GM12878 (cell line): Measurements from ENCODE around the gene DICER1. TPM values are rescaled to one million over a fixed set of nuclear protein-coding genes. Genes with fewer than 3 reads are reported as not detected.

ENCODE experiments used
- ATAC-seq: fragments of 200-7000 bp; cut with Tn5 transposase; 3 replicates; pipeline ENCODE4 v1.9.1; 2020; ENCODE audit warnings: mild to moderate bottlenecking, moderate library complexity
- BruUV-seq: library from RNA; stranded (reverse); fragments of 400-500 nt; replicated peaks from 2 replicates; lab custom pipeline; 2021; lab: Mats Ljungman, UMichigan
- CTCF ChIA-PET: fragments of 300-600 bp; sonication (Branson Sonifier 250); formaldehyde crosslinking; extraction: SDS; loops from one replicate; lab custom pipeline; 2021; ENCODE audit warnings: inconsistent platforms; lab: Yijun Ruan, JAX
- POLR2A ChIA-PET: fragments of 350-600 bp; formaldehyde crosslinking; extraction: SDS; loops from one replicate; lab custom pipeline; 2021; ENCODE audit warnings: inconsistent platforms; lab: Charles Lee
- RAD21 ChIA-PET: fragments of 300-600 bp; sonication (Branson Sonifier 250); formaldehyde crosslinking; loops from one replicate; lab custom pipeline; 2023; ENCODE audit warnings: antibody characterized with exemption; ENCODE audit not compliant: unreplicated experiment; lab: Charles Lee
- SMC1A ChIA-PET: fragments of 300-600 bp; sonication (Branson Sonifier 250); formaldehyde crosslinking; loops from one replicate; lab custom pipeline; 2023; ENCODE audit not compliant: unreplicated experiment, uncharacterized antibody; lab: Charles Lee
- DNase-seq: peaks from one replicate; pipeline ENCODE4 v3.0.0-alpha.2; 2011; ENCODE audit warnings: low read depth, low spot score
- FAIRE-seq: peaks from 3 replicates; lab custom pipeline; 2011; peaks lifted over from hg19 to GRCh38; lab: Jason Lieb, UNC
- H2AFZ ChIP-seq: 2 replicates; pipeline ENCODE4 v1.6.0; 2011; ENCODE audit warnings: low read depth, low read length, control low read depth; ENCODE audit not compliant: control insufficient read depth
- H3K27ac ChIP-seq: 2 replicates; pipeline ENCODE4 v1.5.1; 2011; ENCODE audit warnings: control low read depth; ENCODE audit not compliant: control insufficient read depth, insufficient read depth
- H3K27me3 ChIP-seq, 2 experiments: replicated peaks in 1 of 2; 2 replicates each; pipeline versions ENCODE4 v1.6.0 to v1.6.1; 2011; ENCODE audit warnings: low read length in 1 of 2; ENCODE audit not compliant: control insufficient read depth in 2 of 2, insufficient read depth in 2 of 2
- H3K36me3 ChIP-seq, 2 experiments: 2 replicates each; pipeline ENCODE4 v1.5.1; 2011; ENCODE audit warnings: low read length in 1 of 2; ENCODE audit not compliant: control insufficient read depth in 2 of 2, insufficient read depth in 2 of 2
- H3K4me1 ChIP-seq: 2 replicates; pipeline ENCODE4 v1.6.1; 2011; ENCODE audit warnings: mild to moderate bottlenecking, low read length, moderate library complexity, mixed read lengths; ENCODE audit not compliant: control insufficient read depth, insufficient read depth
- H3K4me2 ChIP-seq: 2 replicates; pipeline ENCODE4 v1.6.0; 2011; ENCODE audit warnings: control low read depth; ENCODE audit not compliant: control insufficient read depth, insufficient read depth
- H3K4me3 ChIP-seq: fragments of 200-600 bp; sonication (generic); 2 replicates; pipeline ENCODE4 v1.5.1; 2016
- H3K79me2 ChIP-seq: 2 replicates; pipeline ENCODE4 v1.6.0; 2011; ENCODE audit warnings: low read length; ENCODE audit not compliant: control insufficient read depth, insufficient read depth
- H3K9ac ChIP-seq: 2 replicates; pipeline ENCODE4 v1.8.0; 2011; ENCODE audit warnings: low read length, control low read depth, mixed read lengths; ENCODE audit not compliant: control insufficient read depth, insufficient read depth
- H3K9me3 ChIP-seq: replicated peaks from 3 replicates; pipeline ENCODE4 v1.5.1; 2011; ENCODE audit warnings: mild to moderate bottlenecking, low read length; ENCODE audit not compliant: control insufficient read depth, insufficient read depth
- H4K20me1 ChIP-seq: 2 replicates; pipeline ENCODE4 v1.6.0; 2011; ENCODE audit not compliant: control insufficient read depth, insufficient read depth
- ATF3 ChIP-seq: IDR thresholded peaks from 2 replicates; pipeline ENCODE4 v1.6.1; 2011; ENCODE audit warnings: low read depth, mild to moderate bottlenecking, low read length, moderate library complexity, borderline replicate concordance; ENCODE audit errors: extremely low read depth
- BRCA1 ChIP-seq: IDR thresholded peaks from 2 replicates; pipeline ENCODE4 v1.6.1; 2011; ENCODE audit warnings: low read depth, low read length, improper control_type of control experiment
- CEBPB ChIP-seq, 2 experiments: fragments of 150-350 bp in 1 of 2; IDR thresholded peaks; 2 replicates each; pipeline ENCODE4 v1.6.1; 2012 to 2014; ENCODE audit warnings: low read depth in 2 of 2, low read length in 2 of 2, borderline replicate concordance in 1 of 2, inconsistent platforms in 1 of 2
- NBN ChIP-seq: fragments of 450-650 bp; IDR thresholded peaks from 2 replicates; pipeline ENCODE4 v1.6.1; 2016
- PAX5 ChIP-seq: IDR thresholded peaks from 2 replicates; pipeline ENCODE4 v1.6.1; 2011; ENCODE audit warnings: low read depth, low read length, borderline replicate concordance
- RB1 ChIP-seq: fragments of 450-650 bp; formaldehyde crosslinking; IDR thresholded peaks from 2 replicates; pipeline ENCODE4 v1.6.1; 2017; ENCODE audit warnings: mild to moderate bottlenecking, borderline replicate concordance
- REST ChIP-seq: IDR thresholded peaks from 2 replicates; pipeline ENCODE4 v1.6.1; 2012; ENCODE audit warnings: mild to moderate bottlenecking, low read depth, low read length
- SREBF1 ChIP-seq: IDR thresholded peaks from 2 replicates; pipeline ENCODE4 v1.6.1; 2012; ENCODE audit warnings: mild to moderate bottlenecking, low read length
- STAT3 ChIP-seq: IDR thresholded peaks from 2 replicates; pipeline ENCODE4 v1.6.1; 2011; ENCODE audit warnings: low read depth, low read length, improper control_type of control experiment
- ZZZ3 ChIP-seq: IDR thresholded peaks from 2 replicates; pipeline ENCODE4 v1.6.1; 2011; ENCODE audit warnings: low read depth; ENCODE audit not compliant: control insufficient read depth, insufficient read length
- WGBS: methylation state at CpG from one replicate; pipeline ENCODE4 v1.1.6; 2016; ENCODE audit warnings: low lambda C conversion rate; ENCODE audit not compliant: insufficient replicate concordance, insufficient coverage; ENCODE audit errors: missing lambda C conversion rate; 5-methylcytosine and 5-hydroxymethylcytosine counted together
- in situ Hi-C: fragments of 300-500 bp; cut with MboI; formaldehyde crosslinking; loops from 9 replicates; pipeline ENCODE4 v1.14.3; 2018; ENCODE audit warnings: mixed read lengths
- intact Hi-C: fragments of 100-400 bp; cut with micrococcal nuclease; formaldehyde crosslinking; loops from one replicate; pipeline ENCODE4 v1.14.2; 2022; ENCODE audit not compliant: unreplicated experiment
- polyA plus RNA-seq, 11 experiments: library from polyadenylated mRNA; depleted of rRNA in 4 of 11; unstranded in 6 of 11; stranded (reverse) in 5 of 11; fragments of >200 nt; fragmentation: Nextera tagmentation in 4 of 11; fragmentation: Illumina TruSeq in 1 of 11; extraction: Ambion mirVana in 4 of 11; extraction: Trizol in 1 of 11; gene quantifications; 1 replicate in 1 of 11; 2 replicates in 10 of 11; pipeline versions ENCODE4 v1.2.1 to v1.2.3, GENCODE V29; 2011 to 2016; ENCODE audit warnings: inconsistent platforms in 2 of 11, missing spikeins in 2 of 11, low read depth in 1 of 11
- total RNA-seq, 4 experiments: library from RNA; depleted of rRNA in 3 of 4; stranded (reverse); fragments of >200 nt in 3 of 4; fragmentation: Illumina TruSeq in 1 of 4; extraction: Trizol in 1 of 4; gene quantifications; 2 replicates each; pipeline versions ENCODE4 v1.2.1 to v1.2.3, GENCODE V29; 2013 to 2021

Gene DICER1
- total and polyA plus RNA-seq, 10 of the 15 experiments (the other 5 are each of a cell fraction or from before 2014, with no cell fraction given), result 6.8 to 70.8 (median 37.1) TPM

GRCh38 chr14:95153866-95154265, 3.5 kb downstream of the DICER1 start:
- peaks cover 87% of the 10 kb centered on the region for H3K79me2 ChIP-seq
- in situ Hi-C loops (no loop called here), intact Hi-C loops (loop anchor here (10.0 kb wide), 2 partner anchors 351 to 381 kb away; partner anchors contain the start of gene GLRX5)
- FAIRE-seq, result no peak
- H4K20me1 ChIP-seq, result no peaks in the 10 kb centered on the region
- no peak overlapping the region for H3K27ac ChIP-seq
- H3K9ac ChIP-seq, result no peak overlapping the region
- no peaks in the 10 kb centered on the region for H3K27me3 ChIP-seq
- TF ChIP-seq PAX5 (no peak), CEBPB (IDR thresholded peaks at IDR 0.05; ENCODE audit: borderline replicate concordance in 1 of 2, low read depth in 2 of 2, low read length in 2 of 2) (no peak), REST (no peak), RB1 (no peak), NBN (no peak), STAT3 (no peak), SREBF1 (no peak), BRCA1 (no peak), ZZZ3 (no peak), ATF3 (no peak)
- ATAC-seq, result no peak
- CTCF ChIA-PET, result interaction anchor here (1.0 kb wide), 1 partner anchor 9 kb away, joined by 3 read pairs; no protein-coding TSS in a partner anchor
- H3K4me3 ChIP-seq, result peak overlapping the region; percentile 53; the same call in 1 of the 2 replicates
- peaks cover 12% of the 10 kb centered on the region for H3K4me1 ChIP-seq
- no peaks in the 10 kb centered on the region for H3K9me3 ChIP-seq
- no peak for DNase-seq
- SMC1A ChIA-PET, result interaction anchor here (0.5 to 1.7 kb wide), 5 partner anchors 10 to 72 kb away, joined by 3 to 7 read pairs (median 3); no protein-coding TSS in a partner anchor
- H2AFZ ChIP-seq, result no peak overlapping the region
- POLR2A ChIA-PET, result interaction anchor here (1.4 kb wide), 1 partner anchor 174 kb away, joined by 6 read pairs; no protein-coding TSS in a partner anchor
- RAD21 ChIA-PET, result interaction anchor here (0.8 kb wide), 1 partner anchor 42 kb away, joined by 3 read pairs; no protein-coding TSS in a partner anchor
- peak overlapping the region; percentile 39 for H3K4me2 ChIP-seq
- H3K36me3 ChIP-seq, result no peaks in the 10 kb centered on the region
- WGBS, result 75% methylated on average over 4 of the region's 4 CpGs
- BruUV-seq, result no TSS peak
